Measurements from ENCODE around the gene TRPC6. TPM values are rescaled to one million over a fixed set of nuclear protein-coding genes. Genes with fewer than 3 reads are reported as not detected.

TRPC6 gene
- 11.6 TPM for total RNA-seq

DNA sequence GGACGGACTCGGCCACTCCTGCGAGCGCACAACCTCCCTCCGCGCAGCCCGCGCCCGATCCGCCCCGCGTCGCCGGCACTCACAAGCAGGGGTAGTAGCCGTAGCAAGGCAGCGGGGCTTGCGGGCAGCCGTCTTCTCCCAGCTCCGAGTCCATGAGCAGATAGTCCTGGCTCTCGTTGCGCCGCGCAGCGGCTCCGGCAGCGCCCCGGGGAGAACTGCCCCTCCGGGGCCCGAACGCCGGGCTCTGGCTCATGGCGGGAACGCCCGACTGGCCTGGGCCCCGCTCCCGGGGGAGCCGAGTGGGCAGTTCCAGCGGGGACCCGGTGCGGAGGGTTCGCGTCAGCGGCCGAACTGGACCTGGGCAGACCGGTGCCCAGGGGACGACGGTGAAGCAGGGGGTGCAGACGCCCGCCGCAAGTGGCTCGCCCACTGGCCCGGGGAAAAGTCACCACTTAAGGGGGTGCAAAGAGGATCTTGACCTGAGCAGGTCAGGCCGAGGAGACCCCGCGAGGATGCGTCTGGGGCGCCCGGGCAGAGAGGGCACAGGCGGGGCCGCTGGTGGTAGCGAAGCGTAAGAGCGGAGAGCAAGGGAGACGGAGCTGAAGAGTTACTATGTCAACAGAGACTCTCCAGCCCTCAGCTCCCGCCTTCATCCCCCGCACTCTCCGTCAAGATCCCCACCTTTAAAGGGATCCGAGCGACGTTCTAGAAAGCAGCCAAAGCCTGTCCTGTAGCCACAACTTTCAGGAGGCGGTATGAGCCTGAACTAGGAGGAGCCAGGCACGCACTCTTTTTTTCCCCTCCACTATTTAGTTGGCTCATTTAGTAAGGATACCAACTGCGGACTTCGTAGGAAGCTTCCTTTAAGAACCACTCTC is at the start of gene TRPC6:
TSS of gene TRPC6 (minus strand) at position 757 of the 878 bp plus-strand sequence. CDS start at position 253, 504 bp downstream.

